HEK293 (cell line): ENCODE data around the gene PIBF1.

Experiments used
- CTCF ChIA-PET: fragments of 350-600 bp; formaldehyde crosslinking; extraction: SDS; loops from one replicate; lab custom pipeline; 2021; ENCODE audit warnings: antibody characterized with exemption; lab: Yijun Ruan, JAX
- POLR2A ChIA-PET: fragments of 300-600 bp; formaldehyde crosslinking; extraction: SDS; loops from one replicate; lab custom pipeline; 2020; ENCODE audit warnings: antibody characterized with exemption, inconsistent platforms; lab: Yijun Ruan, JAX
- H3K27ac ChIP-seq: fragments of 200-500 bp; sonication (Bioruptor generic); 2 replicates; pipeline ENCODE4 v1.5.1; 2014; ENCODE audit warnings: low read depth, low read length, control low read depth, inconsistent platforms; ENCODE audit errors: extremely low read depth
- H3K36me3 ChIP-seq, 2 experiments: fragments of 200-500 bp in 1 of 2; sonication (Bioruptor generic) in 1 of 2; 1 replicate in 1 of 2; 2 replicates in 1 of 2; pipeline ENCODE4 v1.5.1; 2014 to 2017; ENCODE audit warnings: inconsistent platforms in 2 of 2, low read length in 2 of 2; ENCODE audit not compliant: control insufficient read depth in 2 of 2, insufficient read depth in 1 of 2
- H3K4me1 ChIP-seq: fragments of 200-500 bp; sonication (Bioruptor generic); 2 replicates; pipeline ENCODE4 v1.5.1; 2014; ENCODE audit warnings: mild to moderate bottlenecking, low read length, inconsistent platforms; ENCODE audit not compliant: control insufficient read depth, insufficient read depth
- H3K4me3 ChIP-seq: 2 replicates; pipeline ENCODE4 v1.5.1; 2011; ENCODE audit warnings: low read depth, mild to moderate bottlenecking, control low read depth, low read length, moderate library complexity
- H3K9me3 ChIP-seq: fragments of 200-500 bp; sonication (Bioruptor generic); 2 replicates; pipeline ENCODE4 v1.5.1; 2014; ENCODE audit warnings: low read depth, low read length, inconsistent platforms; ENCODE audit not compliant: control insufficient read depth, insufficient read depth
- GFI1B ChIP-seq: fragments of 450-650 bp; formaldehyde crosslinking; IDR thresholded peaks from 2 replicates; pipeline ENCODE4 v1.5.1; 2016; ENCODE audit warnings: missing biosample characterization, missing genetic modification characterization
- KLF17 ChIP-seq: fragments of 450-650 bp; formaldehyde crosslinking; IDR thresholded peaks from 2 replicates; pipeline ENCODE4 v1.5.1; 2016; ENCODE audit warnings: missing biosample characterization, missing genetic modification characterization
- KLF8 ChIP-seq: fragments of 450-650 bp; formaldehyde crosslinking; IDR thresholded peaks from 2 replicates; pipeline ENCODE4 v1.5.1; 2016; ENCODE audit warnings: missing biosample characterization, missing genetic modification characterization
- PRDM1 ChIP-seq: fragments of 450-650 bp; formaldehyde crosslinking; IDR thresholded peaks from 2 replicates; pipeline ENCODE4; 2016; ENCODE audit warnings: missing biosample characterization, missing genetic modification characterization
- PRDM10 ChIP-seq: fragments of 450-650 bp; formaldehyde crosslinking; IDR thresholded peaks from 2 replicates; pipeline ENCODE4 v1.5.1; 2016; ENCODE audit warnings: missing biosample characterization, missing genetic modification characterization
- SCRT2 ChIP-seq: fragments of 450-650 bp; formaldehyde crosslinking; IDR thresholded peaks from 2 replicates; pipeline ENCODE4 v1.5.1; 2016; ENCODE audit warnings: missing biosample characterization, missing genetic modification characterization
- TRIM28 ChIP-seq: IDR thresholded peaks from 2 replicates; pipeline ENCODE4 v1.6.1; 2011; ENCODE audit warnings: low read length, control low read depth, borderline replicate concordance
- WT1 ChIP-seq: fragments of 450-650 bp; formaldehyde crosslinking; IDR thresholded peaks from 2 replicates; pipeline ENCODE4 v1.5.1; 2016; ENCODE audit warnings: missing biosample characterization, missing genetic modification characterization
- YY2 ChIP-seq: fragments of 450-650 bp; formaldehyde crosslinking; IDR thresholded peaks from 2 replicates; pipeline ENCODE4 v1.5.1; 2016; ENCODE audit warnings: missing biosample characterization, missing genetic modification characterization
- ZBTB7A ChIP-seq: fragments of 450-650 bp; formaldehyde crosslinking; IDR thresholded peaks from 2 replicates; pipeline ENCODE4 v1.5.1; 2016; ENCODE audit warnings: low read depth, missing biosample characterization, missing genetic modification characterization
- ZFP37 ChIP-seq: fragments of 450-650 bp; formaldehyde crosslinking; IDR thresholded peaks from 2 replicates; pipeline ENCODE4 v1.5.1; 2016; ENCODE audit warnings: missing biosample characterization, missing genetic modification characterization
- ZNF10 ChIP-seq: fragments of 450-650 bp; formaldehyde crosslinking; IDR thresholded peaks from 2 replicates; pipeline ENCODE4 v1.5.1; 2017; ENCODE audit warnings: missing biosample characterization, missing genetic modification characterization
- ZNF121 ChIP-seq: fragments of 450-650 bp; formaldehyde crosslinking; IDR thresholded peaks from 2 replicates; pipeline ENCODE4 v1.5.1; 2016; ENCODE audit warnings: missing biosample characterization, missing genetic modification characterization
- ZNF18 ChIP-seq: fragments of 450-650 bp; formaldehyde crosslinking; IDR thresholded peaks from 2 replicates; pipeline ENCODE4 v1.5.1; 2016; ENCODE audit warnings: missing biosample characterization, missing genetic modification characterization
- ZNF211 ChIP-seq: fragments of 450-650 bp; formaldehyde crosslinking; IDR thresholded peaks from 2 replicates; pipeline ENCODE4 v1.5.1; 2016; ENCODE audit warnings: low read depth, missing biosample characterization, missing genetic modification characterization
- ZNF239 ChIP-seq: fragments of 450-650 bp; formaldehyde crosslinking; IDR thresholded peaks from 2 replicates; pipeline ENCODE4 v1.5.1; 2016; ENCODE audit warnings: missing biosample characterization, missing genetic modification characterization
- ZNF488 ChIP-seq: fragments of 450-650 bp; formaldehyde crosslinking; IDR thresholded peaks from 2 replicates; pipeline ENCODE4 v1.5.1; 2016; ENCODE audit warnings: missing biosample characterization, missing genetic modification characterization
- ZNF544 ChIP-seq: fragments of 450-650 bp; formaldehyde crosslinking; IDR thresholded peaks from 2 replicates; pipeline ENCODE4 v1.5.0; 2017; ENCODE audit warnings: missing biosample characterization, missing genetic modification characterization
- ZNF629 ChIP-seq: fragments of 450-650 bp; formaldehyde crosslinking; IDR thresholded peaks from 2 replicates; pipeline ENCODE4 v1.5.1; 2017; ENCODE audit warnings: missing biosample characterization, missing genetic modification characterization
- ZNF701 ChIP-seq: fragments of 450-650 bp; formaldehyde crosslinking; IDR thresholded peaks from 2 replicates; pipeline ENCODE4 v1.5.1; 2016; ENCODE audit warnings: missing biosample characterization, missing genetic modification characterization
- ZNF704 ChIP-seq: fragments of 450-650 bp; formaldehyde crosslinking; IDR thresholded peaks from 2 replicates; pipeline ENCODE4 v1.5.1; 2016; ENCODE audit warnings: missing biosample characterization, missing genetic modification characterization
- ZSCAN18 ChIP-seq: fragments of 450-650 bp; formaldehyde crosslinking; IDR thresholded peaks from 2 replicates; pipeline ENCODE4 v1.5.1; 2016; ENCODE audit warnings: missing biosample characterization, missing genetic modification characterization

PIBF1 gene

GRCh38 chr13:72970956-72971355 is 189.0 kb downstream of the PIBF1 start:
- H3K9me3 ChIP-seq = no peaks in the 10 kb centered on the region
- no peak overlapping the region for H3K4me3 ChIP-seq
- CTCF ChIA-PET = no interaction called here
- H3K4me1 ChIP-seq = no peaks in the 10 kb centered on the region
- TF ChIP-seq ZNF629 (tag by site-specific recombination) (no peak), ZNF544 (tag by site-specific recombination) (no peak), ZNF488 (tag by site-specific recombination) (no peak), ZNF239 (tag by site-specific recombination) (no peak), SCRT2 (tag by site-specific recombination) (no peak), WT1 (tag by site-specific recombination) (no peak), ZSCAN18 (no peak), ZFP37 (tag by site-specific recombination) (no peak), KLF8 (tag by site-specific recombination) (no peak), YY2 (no peak), KLF17 (tag by site-specific recombination) (no peak), TRIM28 (no peak)
- no peak overlapping the region for H3K27ac ChIP-seq
- H3K36me3 ChIP-seq = peaks cover 0 to 12% of the 10 kb centered on the region in 2 experiments; a peak in 2 of 3 replicates
- POLR2A ChIA-PET = no interaction called here

GRCh38 chr13:72973234-72973633 is 191.3 kb downstream of the PIBF1 start:
- Histone ChIP-seq H3K27ac (no peak overlapping the region), H3K4me3 (no peak overlapping the region), H3K4me1 (no peaks in the 10 kb centered on the region), H3K36me3 (peaks cover 0 to 13% of the 10 kb centered on the region in 2 experiments; a peak in 2 of 3 replicates), H3K9me3 (no peaks in the 10 kb centered on the region)
- TF ChIP-seq PRDM1 = peak; percentile 65
- no peak for TF ChIP-seq ZNF10 (tag by site-specific recombination)
- POLR2A ChIA-PET = no interaction called here
- CTCF ChIA-PET = no interaction called here

- CTCF ChIA-PET = no interaction called here
- H3K36me3 ChIP-seq = no peaks in the 10 kb centered on the region
- H3K9me3 ChIP-seq = no peaks in the 10 kb centered on the region
- H3K4me1 ChIP-seq = no peaks in the 10 kb centered on the region
- H3K4me3 ChIP-seq = no peak overlapping the region
- no peak overlapping the region for H3K27ac ChIP-seq
- POLR2A ChIA-PET = no interaction called here
- TF ChIP-seq PRDM10 (no peak), GFI1B (peak; percentile 84), ZNF704 (no peak), ZNF211 (tag by site-specific recombination) (no peak), ZNF701 (tag by site-specific recombination) (no peak), ZNF488 (tag by site-specific recombination) (no peak), ZBTB7A (tag by site-specific recombination) (no peak), ZNF18 (no peak), ZNF121 (0 out of 2 replicates have a peak, but pooled peaks have one; percentile 58)
Observed at GRCh38 chr13:72983085-72983768, 201.3 kb downstream of the PIBF1 start.
